K562 (cell line): ENCODE data around the gene SHLD2. TPM values are rescaled to one million over a fixed set of nuclear protein-coding genes. Genes with fewer than 3 reads are reported as not detected.

Source experiments
- CCNT2 ChIP-seq: IDR thresholded peaks from 2 replicates; pipeline ENCODE4 v1.6.1; 2011; ENCODE audit warnings: borderline replicate concordance, low read depth, mild to moderate bottlenecking, moderate library complexity, mixed read lengths, low read length; ENCODE audit not compliant: insufficient read length; ENCODE audit errors: extremely low read depth
- DPF2 ChIP-seq: fragments of 450-650 bp; IDR thresholded peaks from 2 replicates; pipeline ENCODE4 v1.6.1; 2016
- ETV1 ChIP-seq: fragments of 450-650 bp; conservative IDR thresholded peaks from 2 replicates; pipeline ENCODE4 v1.6.1; 2016; ENCODE audit warnings: missing genetic modification characterization, control low read depth, low read depth, missing compliant biosample characterization
- FOXP1 ChIP-seq: sonication (generic); formaldehyde crosslinking; IDR thresholded peaks from 2 replicates; pipeline ENCODE4 v1.8.0; 2022; ENCODE audit warnings: mild to moderate bottlenecking, missing genetic modification reagents
- GATAD2A ChIP-seq: fragments of 450-650 bp; IDR thresholded peaks from 2 replicates; pipeline ENCODE4 v1.6.1; 2017
- HEY1 ChIP-seq: fragments of 250-450 bp; sonication (Bioruptor Pico); IDR thresholded peaks from 2 replicates; pipeline ENCODE4 v1.5.0; 2020; ENCODE audit warnings: mild to moderate bottlenecking, moderate library complexity, borderline replicate concordance
- HNRNPUL1 ChIP-seq: fragments of 200-400 bp; formaldehyde crosslinking; IDR thresholded peaks from 2 replicates; pipeline ENCODE4 v1.6.1; 2017; ENCODE audit warnings: low read length
- LCOR ChIP-seq: sonication (generic); formaldehyde crosslinking; IDR thresholded peaks from 2 replicates; pipeline ENCODE4 v1.8.0; 2022; ENCODE audit warnings: mild to moderate bottlenecking, missing genetic modification reagents
- MAFK ChIP-seq: IDR thresholded peaks from 2 replicates; pipeline ENCODE4 v1.6.1; 2011; ENCODE audit warnings: low read length, improper control_type of control experiment
- NCOA6 ChIP-seq: fragments of 450-650 bp; IDR thresholded peaks from 2 replicates; pipeline ENCODE4 v1.6.1; 2017; ENCODE audit warnings: mild to moderate bottlenecking
- POLR2G ChIP-seq: fragments of 200-400 bp; formaldehyde crosslinking; IDR thresholded peaks from 2 replicates; pipeline ENCODE4 v1.6.1; 2017; ENCODE audit warnings: low read depth, mild to moderate bottlenecking, antibody characterized with exemption, low read length, moderate library complexity
- PRMT5 ChIP-seq: sonication (generic); formaldehyde crosslinking; IDR thresholded peaks from 2 replicates; pipeline ENCODE4 v1.5.0; 2020; ENCODE audit warnings: missing genetic modification reagents
- PRPF4 ChIP-seq: fragments of 200-400 bp; formaldehyde crosslinking; IDR thresholded peaks from one replicate; pipeline ENCODE4 v1.6.1; 2017; ENCODE audit warnings: low read length, low read depth, mild to moderate bottlenecking; ENCODE audit not compliant: insufficient read depth, poor library complexity, severe bottlenecking
- RBM22 ChIP-seq: fragments of 200-400 bp; formaldehyde crosslinking; IDR thresholded peaks from 2 replicates; pipeline ENCODE4 v1.6.1; 2018; ENCODE audit warnings: low read length, low read depth; ENCODE audit not compliant: poor library complexity, severe bottlenecking
- SFPQ ChIP-seq: fragments of 200-400 bp; formaldehyde crosslinking; IDR thresholded peaks from 2 replicates; pipeline ENCODE4 v1.6.1; 2017; ENCODE audit warnings: mild to moderate bottlenecking, low read depth, low read length, moderate library complexity
- SMAD3 ChIP-seq: fragments of 450-650 bp; formaldehyde crosslinking; conservative IDR thresholded peaks from 2 replicates; pipeline ENCODE4 v1.4.0; 2020; ENCODE audit warnings: mild to moderate bottlenecking
- TBP ChIP-seq: optimal IDR thresholded peaks from 2 replicates; pipeline ENCODE3; 2011; ENCODE audit warnings: low read depth, low read length, improper control_type of control experiment
- TEAD4 ChIP-seq, 2 experiments: sonication (generic) in 1 of 2; formaldehyde crosslinking in 1 of 2; IDR thresholded peaks; 2 replicates each; pipeline versions ENCODE4 v1.6.1 to v1.8.0; 2012 to 2022; ENCODE audit warnings: borderline replicate concordance in 1 of 2, inconsistent platforms in 1 of 2, low read length in 1 of 2, mild to moderate bottlenecking in 1 of 2, missing genetic modification reagents in 1 of 2
- WHSC1 ChIP-seq: IDR thresholded peaks from one replicate; pipeline ENCODE4 v1.6.1; 2012; ENCODE audit warnings: low read length, control low read depth, inconsistent platforms
- ZBTB26 ChIP-seq: fragments of 450-650 bp; formaldehyde crosslinking; IDR thresholded peaks from 2 replicates; pipeline ENCODE4 v1.4.0; 2022; ENCODE audit warnings: missing genetic modification characterization
- ZNF224 ChIP-seq: sonication (generic); formaldehyde crosslinking; IDR thresholded peaks from 2 replicates; pipeline ENCODE4 v1.8.0; 2022; ENCODE audit warnings: mild to moderate bottlenecking, missing genetic modification reagents
- ZNF740 ChIP-seq, 3 experiments: fragments of 200-800 bp in 1 of 3; sonication (Bioruptor generic) in 1 of 3; sonication (generic) in 1 of 3; formaldehyde crosslinking in 1 of 3; IDR thresholded peaks; 2 replicates each; pipeline versions ENCODE4 v1.6.1 to v1.8.0; 2016 to 2022; ENCODE audit warnings: mild to moderate bottlenecking in 2 of 3, missing compliant biosample characterization in 2 of 3, missing genetic modification characterization in 2 of 3, missing genetic modification reagents in 1 of 3
- ZNF764 ChIP-seq: fragments of 250-450 bp; sonication (Bioruptor Pico); IDR thresholded peaks from 2 replicates; pipeline ENCODE4 v1.4.0; 2020; ENCODE audit warnings: low read depth, mild to moderate bottlenecking, moderate library complexity
- ZNF766 ChIP-seq: fragments of 200-800 bp; sonication (Bioruptor generic); conservative IDR thresholded peaks from 2 replicates; pipeline ENCODE4 v1.6.1; 2016; ENCODE audit warnings: missing genetic modification characterization, missing compliant biosample characterization
- ZSCAN29 ChIP-seq: fragments of 450-650 bp; IDR thresholded peaks from 2 replicates; pipeline ENCODE4 v1.6.1; 2017
- polyA plus RNA-seq, 8 experiments: library from polyadenylated mRNA; depleted of rRNA in 4 of 8; stranded (reverse) in 5 of 8; unstranded in 3 of 8; fragments of >200 nt; fragmentation: Nextera tagmentation in 2 of 8; fragmentation: Illumina TruSeq in 1 of 8; extraction: Ambion mirVana in 2 of 8; extraction: Trizol in 1 of 8; gene quantifications; 2 replicates each; pipeline versions ENCODE4 v1.2.1 to v1.2.3, GENCODE V29; 2011 to 2014; ENCODE audit warnings: inconsistent platforms in 1 of 8, missing spikeins in 1 of 8
- total RNA-seq, 7 experiments: library from RNA; depleted of rRNA in 6 of 7; stranded (reverse); fragments of >200 nt in 6 of 7; fragmentation: Illumina TruSeq in 2 of 7; extraction: Trizol in 2 of 7; gene quantifications; 2 replicates each; pipeline versions ENCODE4 v1.2.1 to v1.2.3, GENCODE V29; 2011 to 2021; ENCODE audit warnings: low replicate concordance in 1 of 7

SHLD2 gene
- total and polyA plus RNA-seq, 9 of the 15 experiments (the other 6 are each of a cell fraction or from before 2014, with no cell fraction given): 21.6 to 51.2 (median 39.4) TPM

DNA sequence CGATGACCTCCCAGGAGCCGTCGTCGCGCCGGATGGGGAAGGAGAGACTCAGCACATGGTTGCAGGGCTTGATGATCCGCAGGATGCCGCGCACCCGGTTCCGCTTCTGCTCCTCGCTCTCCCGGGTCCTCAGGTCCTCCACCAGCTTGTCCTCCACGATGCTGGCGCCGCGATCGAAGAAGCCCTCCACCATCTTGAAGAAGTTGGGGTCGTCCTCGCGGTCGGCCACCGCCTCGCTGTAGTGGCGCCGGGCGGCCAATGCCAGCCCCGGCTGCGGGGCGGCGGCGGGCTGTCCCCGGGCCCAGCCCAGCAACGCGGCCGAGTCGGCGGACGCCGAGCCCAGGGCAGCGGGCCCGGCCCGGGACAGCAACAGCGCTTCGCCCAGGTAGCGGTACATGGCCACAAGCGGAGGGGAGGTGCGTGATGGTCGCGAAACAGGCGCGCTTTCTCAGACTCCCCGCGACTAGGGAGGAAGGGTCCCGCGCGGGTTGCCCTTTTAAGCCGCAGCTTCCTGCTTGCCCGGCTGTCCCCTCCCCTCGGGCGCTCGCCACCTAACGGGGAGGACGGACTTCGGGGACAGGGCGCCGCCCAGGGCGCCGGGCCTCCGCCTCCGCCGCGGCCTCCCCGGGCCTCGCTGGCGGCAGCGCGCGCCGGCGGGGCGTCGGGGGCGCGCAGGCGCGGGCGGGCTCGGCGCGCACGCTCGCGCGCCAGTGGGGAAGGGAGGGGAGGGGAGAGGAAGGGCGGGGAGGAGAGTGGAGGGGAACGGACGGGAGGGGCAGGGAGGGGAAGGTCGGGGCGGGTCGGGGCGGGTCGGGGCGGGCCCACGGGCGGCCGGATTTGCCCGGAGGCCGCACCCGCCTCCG, at the start of gene SHLD2, which contains the start of gene GLUD1 (continued):
- TF ChIP-seq SFPQ (no peak), ZBTB26 (CRISPR knock-in tag) (no peak), ZSCAN29 (no peak), MAFK (no peak), ZNF224 (CRISPR knock-in tag) (no peak), ZNF766 (peak; percentile 93), PRMT5 (CRISPR knock-in tag) (no peak), SMAD3 (CRISPR knock-in tag) (no peak), PRPF4 (no peak), CCNT2 (peak; percentile 57), HNRNPUL1 (no peak), ETV1 (no peak), HEY1 (CRISPR knock-in tag) (no peak), NCOA6 (no peak), GATAD2A (no peak), ZNF740 (CRISPR knock-in tag; IDR thresholded peaks at IDR 0.05) (no peak), ZNF740 (tag; IDR thresholded peaks at IDR 0.05) (0 out of 4 replicates have a peak, but pooled peaks of 1 of the 2 experiments have one; percentile 26), RBM22 (no peak), ZNF764 (no peak), TEAD4 (IDR thresholded peaks at IDR 0.05; ENCODE audit: low read length) (no peak), TEAD4 (CRISPR knock-in tag; IDR thresholded peaks at IDR 0.05; ENCODE audit: borderline replicate concordance) (no peak), WHSC1 (no peak), TBP (peak; percentile 78), POLR2G (peak; percentile 80), DPF2 (no peak), FOXP1 (CRISPR knock-in tag) (no peak), LCOR (CRISPR knock-in tag) (no peak)
